Ovary (tissue), 3 donors: ENCODE data around the gene TIMP3.

Experiments used
- EP300 ChIP-seq: sonication (generic); formaldehyde crosslinking; IDR thresholded peaks from one replicate; pipeline ENCODE4 v1.6.1; 2017; ENCODE audit warnings: antibody characterized with exemption
- TF ChIP-seq, protein P1 (sequence below), 3 donors: fragments of 450-650 bp in 2 of 3; fragments of 200-600 bp in 1 of 3; IDR thresholded peaks; one replicate each; pipeline versions ENCODE4 v1.5.1 to v1.8.0; 2016 to 2022; ENCODE audit warnings: antibody characterized with exemption in 3 of 3, mild to moderate bottlenecking in 1 of 3
- donor health status: DM: no; HTN: no; CAD: no.

DNA sequence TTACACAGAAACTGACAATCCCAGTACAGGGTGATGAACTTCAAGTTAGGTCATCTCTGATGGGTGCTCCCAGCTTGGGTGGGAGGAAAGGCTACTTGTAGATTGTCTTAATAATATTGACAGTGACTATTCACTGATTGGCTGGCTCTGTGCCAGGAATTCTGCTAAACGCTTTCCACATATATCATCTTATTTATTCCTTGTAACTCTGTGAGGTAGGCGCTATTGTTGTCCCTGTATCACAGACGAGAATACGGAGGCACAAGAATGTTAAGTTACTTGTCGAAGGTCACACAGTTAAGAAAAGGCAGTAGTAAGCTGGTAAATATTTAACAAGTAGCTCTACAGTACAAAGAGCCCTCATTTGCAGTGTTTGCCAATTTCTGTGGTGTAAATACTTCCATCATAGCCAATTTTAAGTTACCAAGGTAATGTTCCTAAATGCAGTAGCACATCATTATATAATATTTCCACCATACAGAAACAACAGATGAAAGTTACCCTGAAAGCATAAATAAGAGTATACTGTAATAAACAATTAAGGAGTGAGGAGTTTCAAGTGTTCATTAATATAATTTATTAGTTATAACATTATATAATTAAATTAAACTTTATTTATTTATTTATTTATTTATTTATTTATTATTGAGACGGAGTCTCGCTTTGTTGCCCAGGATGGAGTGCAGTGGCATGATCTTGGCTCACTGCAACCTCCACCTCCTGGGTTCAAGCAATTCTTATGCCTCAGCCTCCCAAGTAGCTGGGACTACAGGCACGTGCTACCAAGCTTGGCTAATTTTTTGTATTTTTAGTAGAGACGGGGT is 11.5 kb upstream of the TIMP3 start:
- no peak for TF ChIP-seq EP300
- TF ChIP-seq, protein P1, sequence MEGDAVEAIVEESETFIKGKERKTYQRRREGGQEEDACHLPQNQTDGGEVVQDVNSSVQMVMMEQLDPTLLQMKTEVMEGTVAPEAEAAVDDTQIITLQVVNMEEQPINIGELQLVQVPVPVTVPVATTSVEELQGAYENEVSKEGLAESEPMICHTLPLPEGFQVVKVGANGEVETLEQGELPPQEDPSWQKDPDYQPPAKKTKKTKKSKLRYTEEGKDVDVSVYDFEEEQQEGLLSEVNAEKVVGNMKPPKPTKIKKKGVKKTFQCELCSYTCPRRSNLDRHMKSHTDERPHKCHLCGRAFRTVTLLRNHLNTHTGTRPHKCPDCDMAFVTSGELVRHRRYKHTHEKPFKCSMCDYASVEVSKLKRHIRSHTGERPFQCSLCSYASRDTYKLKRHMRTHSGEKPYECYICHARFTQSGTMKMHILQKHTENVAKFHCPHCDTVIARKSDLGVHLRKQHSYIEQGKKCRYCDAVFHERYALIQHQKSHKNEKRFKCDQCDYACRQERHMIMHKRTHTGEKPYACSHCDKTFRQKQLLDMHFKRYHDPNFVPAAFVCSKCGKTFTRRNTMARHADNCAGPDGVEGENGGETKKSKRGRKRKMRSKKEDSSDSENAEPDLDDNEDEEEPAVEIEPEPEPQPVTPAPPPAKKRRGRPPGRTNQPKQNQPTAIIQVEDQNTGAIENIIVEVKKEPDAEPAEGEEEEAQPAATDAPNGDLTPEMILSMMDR (IDR thresholded peaks at IDR 0.05) = no peak
